ENCODE data around the gene AGPAT3.
"Not testable (repeated sequence)": the region's sequence is repeated elsewhere in the genome, so short reads cannot be mapped to it uniquely, and the experiment has no call there.

AGPAT3 gene

DNA sequence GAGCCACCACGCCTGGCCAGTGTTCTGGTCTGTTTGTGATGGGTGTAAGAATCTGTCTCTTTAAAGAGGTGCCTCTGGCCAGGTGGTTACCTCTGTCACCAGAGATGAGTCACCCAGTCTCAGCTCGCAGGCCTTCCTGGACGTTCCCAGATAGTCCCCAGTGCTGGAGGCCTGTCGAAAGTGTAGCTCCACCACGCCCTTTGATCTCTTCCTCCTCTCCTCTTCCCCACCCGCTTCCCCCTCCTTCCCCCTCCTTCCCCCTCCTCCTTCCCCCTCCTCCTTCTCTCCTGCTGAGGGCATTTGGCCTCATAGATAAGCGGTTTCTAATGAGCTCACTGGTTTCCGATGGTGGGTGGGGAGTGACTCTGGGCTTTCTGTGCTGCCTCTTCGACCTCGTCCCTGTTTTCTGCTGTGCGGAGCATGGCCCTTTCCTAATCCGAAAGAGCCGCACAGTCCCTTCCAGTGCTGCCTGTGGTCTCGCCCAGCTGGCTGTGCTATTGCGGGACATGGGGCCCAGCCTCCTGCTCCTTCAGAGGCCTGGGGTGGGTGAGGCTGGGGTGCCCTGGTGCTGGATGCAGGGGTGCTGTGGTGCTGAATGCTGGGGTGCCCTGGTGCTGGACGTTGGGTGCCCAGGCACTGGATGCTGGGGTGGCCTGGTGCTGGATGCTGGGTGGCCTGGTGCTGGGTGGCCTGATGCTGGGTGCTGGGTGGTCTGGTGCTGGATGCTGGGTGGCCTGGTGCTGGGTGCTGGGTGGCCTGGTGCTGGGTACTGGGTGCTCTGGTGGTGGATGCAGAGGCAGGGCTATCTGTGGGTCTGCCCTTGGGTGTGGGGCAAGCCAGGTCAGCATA, 19.2 kb downstream of the AGPAT3 start:
- no peak for DNase-seq (ENCODE audit: low read depth)

DNA sequence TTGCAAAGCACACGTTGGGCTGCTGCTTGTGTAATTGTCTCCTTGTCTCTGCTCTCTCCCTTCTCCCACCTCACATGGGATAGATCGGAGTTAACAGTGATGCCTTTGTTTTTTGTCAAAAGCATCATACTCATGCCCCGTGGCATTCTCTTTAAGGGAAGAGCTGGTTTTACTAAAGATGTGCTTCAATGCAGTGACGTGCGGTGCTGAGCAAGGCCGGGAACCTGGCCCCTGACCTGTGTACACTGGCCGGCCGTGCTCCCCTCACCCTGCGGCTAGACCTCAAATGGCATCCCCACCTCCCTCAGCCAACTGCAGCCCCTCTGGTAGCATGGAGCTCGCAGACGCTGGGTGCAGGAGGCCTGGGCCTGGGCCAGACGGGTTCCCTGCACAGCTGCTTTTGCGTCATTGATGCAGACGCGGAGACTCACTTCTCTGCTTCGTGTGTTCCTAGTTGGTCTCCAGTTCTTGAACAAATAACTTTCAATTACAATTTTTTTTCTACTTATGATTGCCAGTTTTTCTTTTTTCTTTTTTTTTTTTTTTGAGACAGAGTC, 19.9 kb downstream of the AGPAT3 start:
- no peak for DNase-seq (ENCODE audit: low read depth)

DNA sequence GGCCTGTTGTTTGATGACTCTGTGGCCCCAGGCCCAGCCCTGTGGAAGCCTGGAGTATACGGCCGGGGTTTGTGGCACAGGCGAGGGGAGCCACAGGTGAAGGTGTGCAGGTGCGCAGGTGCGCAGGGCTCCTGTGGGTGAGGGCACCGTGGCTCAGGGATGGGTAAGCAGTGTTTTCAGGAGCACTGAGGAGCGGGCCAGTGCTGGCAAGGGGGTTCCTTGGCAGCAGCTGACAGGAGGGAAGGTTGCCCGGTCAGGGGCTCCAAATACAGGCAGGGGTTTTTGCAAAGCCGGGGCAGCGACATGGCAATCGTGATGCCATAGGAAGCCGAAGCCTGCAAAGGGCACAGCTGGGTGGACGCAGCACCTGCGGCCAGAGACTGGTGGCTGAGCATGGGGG, 20.7 kb downstream of the AGPAT3 start:
- no peak for DNase-seq (ENCODE audit: low read depth)

DNA sequence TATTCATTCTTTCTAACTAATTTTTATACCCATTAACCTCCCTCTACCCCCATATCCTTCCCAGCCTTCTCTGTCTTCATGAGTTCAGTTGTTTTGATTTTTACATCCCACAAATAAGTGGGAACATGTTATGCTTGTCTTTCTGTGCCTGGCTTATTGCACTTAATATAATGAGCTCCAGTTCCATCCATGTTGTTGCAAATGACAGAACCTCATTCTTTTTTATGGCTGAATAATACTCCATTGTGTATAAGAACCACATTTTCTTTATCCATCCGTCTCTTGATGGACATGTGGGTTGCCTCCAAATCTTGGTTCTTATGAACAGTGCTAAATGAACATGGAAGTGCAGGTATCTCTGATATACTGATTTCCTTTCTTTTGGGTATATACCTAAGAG, 21.5 kb downstream of the AGPAT3 start:
- DNase-seq (ENCODE audit: low read depth), result no peak

DNA sequence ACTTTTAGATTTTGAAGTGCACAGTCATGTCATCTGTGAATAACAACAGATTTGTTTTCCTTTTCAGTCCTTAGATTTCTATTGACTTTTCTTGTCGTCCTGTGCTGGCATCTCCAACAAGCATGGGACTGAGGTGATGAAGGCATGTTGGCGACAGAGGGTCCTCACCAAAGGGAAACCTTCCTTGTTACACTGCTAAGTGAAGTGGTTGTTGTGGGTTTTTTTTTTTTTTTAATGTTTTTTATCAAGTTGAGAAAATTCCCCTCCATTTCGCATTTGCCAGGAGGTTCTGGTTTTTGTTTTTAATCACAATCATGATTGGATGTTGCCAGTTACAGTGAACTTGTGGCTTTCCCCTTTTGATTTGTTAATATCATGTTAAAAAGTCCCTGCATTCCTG, 24.0 kb downstream of the AGPAT3 start:
- DNase-seq (ENCODE audit: low read depth), result no peak

DNA sequence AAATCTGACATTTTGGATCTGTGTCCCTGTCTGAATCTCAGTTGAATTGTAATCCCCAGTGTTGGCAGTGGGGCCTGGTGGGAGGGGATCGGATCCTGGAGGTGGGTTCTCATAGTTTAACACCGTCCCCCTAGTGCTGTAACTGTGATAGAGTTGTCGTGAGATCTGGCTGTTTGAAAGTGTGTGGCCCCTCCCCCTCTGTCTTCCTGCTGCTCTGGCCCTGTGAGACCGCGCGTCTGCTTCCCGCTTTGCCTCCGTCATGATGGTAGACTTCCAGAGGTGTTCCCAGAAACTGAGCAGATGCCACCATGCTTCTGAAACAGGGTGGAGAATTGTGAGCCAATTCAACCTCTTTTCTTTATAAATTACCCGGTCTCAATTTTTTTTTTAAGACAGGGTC, 25.0 kb downstream of the AGPAT3 start:
- DNase-seq (ENCODE audit: low read depth), result no peak

DNA sequence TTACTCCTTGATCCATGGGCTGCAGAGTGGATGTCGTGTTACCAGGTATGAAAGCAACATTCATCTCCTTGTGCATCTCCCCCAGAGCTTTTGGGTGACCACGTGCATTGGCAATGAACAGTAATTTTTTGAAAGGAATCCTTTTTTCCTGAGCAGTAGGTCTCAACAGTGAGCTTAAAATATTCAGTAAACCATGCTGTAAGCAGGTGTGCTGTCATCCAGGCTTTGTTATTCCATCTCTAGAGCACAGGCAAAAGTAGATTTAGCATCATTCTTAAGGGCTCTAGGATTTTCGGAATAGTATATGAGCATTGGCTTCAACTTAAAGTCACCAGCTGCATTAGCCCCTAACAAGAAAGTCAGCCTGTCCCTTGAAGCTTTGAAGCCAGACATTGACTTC, 27.3 kb downstream of the AGPAT3 start:
- DNase-seq (ENCODE audit: low read depth), result no peak

DNA sequence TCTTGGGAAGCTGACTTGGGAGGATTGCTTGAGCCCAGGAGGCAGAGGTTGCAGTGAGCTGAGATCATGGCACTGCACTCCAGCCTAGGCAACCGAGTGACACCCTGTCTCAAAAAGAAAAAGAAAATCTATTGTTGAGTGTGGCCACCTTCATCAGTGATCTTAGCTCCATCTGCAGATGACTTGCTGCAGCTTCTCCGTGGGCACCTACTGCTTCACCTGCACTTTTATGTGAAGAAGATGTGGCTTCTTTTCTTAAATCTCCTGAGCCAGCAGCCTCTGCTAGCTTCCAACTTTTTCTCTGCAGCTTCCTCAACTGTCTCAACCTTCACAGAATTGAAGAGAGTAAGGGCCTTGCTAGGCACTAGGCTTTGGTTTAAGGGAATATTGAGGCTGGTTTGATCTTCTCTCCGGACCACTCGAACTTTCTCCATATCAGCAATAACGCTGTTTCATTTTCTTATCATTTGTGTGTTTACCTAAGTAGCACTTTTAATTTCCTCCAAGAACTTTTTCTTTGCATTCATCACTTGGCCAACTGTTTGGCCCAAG, 28.0 kb downstream of the AGPAT3 start:
- no peak for DNase-seq (ENCODE audit: low read depth)

DNA sequence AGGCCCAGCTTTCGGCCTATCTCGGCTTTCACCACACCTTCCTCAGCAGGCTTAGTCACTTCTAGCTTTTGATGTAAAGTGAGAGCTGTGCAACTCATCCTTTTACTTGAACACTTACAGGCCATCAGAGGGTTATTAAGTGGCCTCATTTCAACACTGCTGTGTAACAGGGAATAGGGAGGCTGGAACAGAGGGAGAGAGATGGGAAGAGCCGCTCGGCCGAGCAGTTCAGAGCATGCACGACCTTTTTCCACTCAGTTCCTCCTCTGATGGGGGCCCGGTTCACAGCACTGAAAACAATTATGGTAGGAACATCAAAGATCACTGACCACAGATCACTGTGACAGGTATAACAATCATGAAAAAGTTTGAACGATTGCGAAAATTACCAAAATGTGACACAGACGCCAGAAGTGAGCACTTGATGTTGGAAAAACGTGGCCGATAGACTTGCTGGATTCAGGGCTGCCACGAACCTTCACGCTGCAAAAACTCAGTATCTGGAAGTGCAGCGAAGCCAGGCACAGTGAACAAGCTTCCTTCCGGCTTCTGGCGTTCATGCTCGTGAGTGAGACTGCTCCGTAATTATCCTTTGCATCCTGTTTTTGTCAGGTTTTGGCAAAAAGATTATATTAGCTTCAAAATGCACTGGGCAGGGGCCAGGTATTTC, 28.6 kb downstream of the AGPAT3 start:
- no peak for DNase-seq (ENCODE audit: low read depth)

DNA sequence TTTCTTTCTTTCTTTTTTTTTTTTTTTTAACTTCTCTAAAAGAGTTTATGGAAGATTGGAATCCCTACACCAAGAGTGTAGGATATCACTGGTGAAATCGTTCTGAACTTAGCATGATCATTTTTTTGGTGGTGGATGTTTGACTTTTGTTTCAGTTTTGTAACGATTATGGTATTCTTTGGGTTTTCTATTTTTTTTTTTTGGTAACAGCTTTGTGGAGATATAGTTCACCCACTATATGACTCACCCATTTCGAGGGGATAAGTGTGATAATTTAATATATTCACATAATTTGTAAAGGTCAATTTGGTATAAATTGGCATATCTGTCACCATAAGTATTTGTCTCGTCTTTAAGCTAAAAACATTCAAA, 29.2 kb downstream of the AGPAT3 start:
- DNase-seq (ENCODE audit: low read depth), result no peak

DNA sequence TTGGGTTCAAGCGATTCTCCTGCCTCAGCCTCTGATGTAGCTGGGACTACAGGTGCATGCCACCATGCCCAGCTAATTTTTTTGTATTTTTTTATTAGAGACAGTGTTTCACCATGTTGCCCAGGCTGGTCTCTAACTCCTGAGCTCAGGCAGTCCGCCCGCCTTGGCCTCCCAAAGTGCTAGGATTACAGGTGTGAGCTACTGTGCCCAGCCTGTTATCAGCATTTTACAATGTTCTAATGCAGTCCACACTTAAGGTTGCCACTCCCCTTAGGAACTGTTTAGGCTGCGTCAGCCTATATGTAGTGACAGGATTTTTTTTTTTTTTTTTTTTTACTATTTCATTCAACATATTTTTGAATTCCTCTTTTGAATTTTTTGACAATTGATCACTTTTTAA, 30.2 kb downstream of the AGPAT3 start:
- no peak for DNase-seq (ENCODE audit: low read depth)

DNA sequence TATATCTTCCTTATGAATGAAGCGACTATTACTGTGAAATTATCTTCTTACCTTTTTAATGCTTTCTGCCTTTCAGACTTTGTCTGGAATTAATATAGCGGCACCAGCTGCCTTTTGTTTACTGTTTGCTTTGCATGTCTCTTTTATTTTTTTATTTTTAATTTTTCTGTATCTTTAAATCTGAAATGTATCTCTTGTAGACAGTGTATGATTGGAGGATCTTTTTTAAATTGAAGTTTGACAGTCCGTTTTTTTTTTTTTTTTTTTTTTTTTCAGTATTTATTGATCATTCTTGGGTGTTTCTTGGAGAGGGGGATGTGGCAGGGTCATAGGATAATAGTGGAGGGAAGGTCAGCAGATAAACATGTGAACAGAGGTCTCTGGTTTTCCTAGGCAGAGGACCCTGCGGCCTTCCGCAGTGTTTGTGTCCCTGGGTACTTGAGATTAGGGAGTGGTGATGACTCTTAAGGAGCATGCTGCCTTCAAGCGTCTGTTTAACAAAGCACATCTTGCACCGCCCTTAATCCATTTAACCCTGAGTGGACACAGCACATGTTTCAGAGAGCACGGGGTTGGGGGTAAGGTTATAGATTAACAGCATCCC, 31.8 kb downstream of the AGPAT3 start:
- not testable (repeated sequence) for DNase-seq (ENCODE audit: low read depth)

DNA sequence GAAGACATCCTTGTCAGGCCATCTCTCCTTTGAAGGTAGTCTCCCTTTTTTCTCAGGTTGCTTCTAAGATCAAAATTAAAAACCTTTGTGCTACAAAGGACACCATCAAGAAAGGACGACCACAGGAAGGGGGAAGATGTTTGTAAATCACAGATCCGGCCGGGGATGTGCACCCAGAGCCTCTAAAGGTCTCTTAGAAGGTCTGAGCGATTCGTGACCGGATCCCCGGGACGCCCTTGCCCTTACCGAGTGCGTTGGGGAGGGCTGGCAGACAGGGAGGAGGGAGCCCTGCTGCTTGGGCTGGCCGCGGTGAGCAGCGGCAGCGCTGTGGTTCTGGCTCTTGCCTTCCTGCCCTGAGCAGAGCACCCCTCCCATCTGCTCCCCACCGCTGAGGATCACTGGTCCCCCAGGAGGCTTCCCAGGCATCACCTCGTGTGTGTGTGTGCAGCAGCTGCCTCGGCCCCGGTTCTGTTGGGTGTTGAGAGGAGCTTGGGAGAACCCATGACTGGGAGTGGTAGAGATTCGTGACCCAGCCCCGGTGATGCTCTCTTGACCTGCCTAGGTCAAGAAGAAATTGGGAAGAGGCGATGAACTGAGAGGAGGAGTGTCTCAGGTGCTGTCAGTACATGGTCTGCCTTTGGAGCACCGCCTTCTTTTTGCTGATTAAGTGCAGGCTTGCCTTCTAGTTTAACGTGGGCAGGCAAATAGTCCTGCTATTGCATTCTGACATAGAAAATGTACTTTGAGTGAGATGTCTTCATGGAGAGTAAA, 34.5 kb downstream of the AGPAT3 start:
- DNase-seq (ENCODE audit: low read depth), result no peak

DNA sequence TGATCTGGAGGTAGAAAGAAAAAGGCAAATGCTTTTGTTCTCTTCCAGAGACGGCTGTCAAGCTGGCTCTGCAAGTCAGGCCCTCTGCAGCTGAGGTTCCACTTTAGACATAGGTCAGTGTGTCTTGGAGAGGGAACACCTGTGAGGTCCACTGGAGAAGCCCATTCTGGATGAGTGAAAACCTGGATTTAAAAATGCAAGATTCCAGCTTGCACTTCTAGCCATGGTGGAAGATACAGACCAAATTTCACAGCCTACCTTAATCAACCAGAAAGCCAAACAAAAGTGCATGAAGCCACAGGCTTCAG, 35.0 kb downstream of the AGPAT3 start:
- DNase-seq (ENCODE audit: low read depth), result no peak

DNA sequence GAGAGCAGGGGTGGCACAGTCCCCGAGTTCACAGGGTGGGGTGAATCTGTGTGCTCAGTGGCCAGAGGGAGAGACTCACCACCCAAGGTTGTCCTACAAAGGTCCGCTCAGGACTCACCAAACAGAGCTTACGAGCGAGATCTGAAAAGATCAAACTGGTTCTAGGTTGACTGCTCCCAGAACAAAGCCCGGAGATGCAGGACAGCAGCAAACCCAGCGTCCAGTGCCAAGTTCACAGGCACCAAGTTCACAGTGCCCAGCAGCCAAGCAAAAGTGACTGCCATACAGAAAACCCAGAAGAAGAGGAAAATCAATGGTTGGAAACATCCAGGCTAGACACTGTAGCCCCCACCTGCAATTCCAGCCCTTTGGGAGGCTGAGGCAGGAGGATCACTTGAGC, 35.7 kb downstream of the AGPAT3 start:
- DNase-seq (ENCODE audit: low read depth), result no peak

DNA sequence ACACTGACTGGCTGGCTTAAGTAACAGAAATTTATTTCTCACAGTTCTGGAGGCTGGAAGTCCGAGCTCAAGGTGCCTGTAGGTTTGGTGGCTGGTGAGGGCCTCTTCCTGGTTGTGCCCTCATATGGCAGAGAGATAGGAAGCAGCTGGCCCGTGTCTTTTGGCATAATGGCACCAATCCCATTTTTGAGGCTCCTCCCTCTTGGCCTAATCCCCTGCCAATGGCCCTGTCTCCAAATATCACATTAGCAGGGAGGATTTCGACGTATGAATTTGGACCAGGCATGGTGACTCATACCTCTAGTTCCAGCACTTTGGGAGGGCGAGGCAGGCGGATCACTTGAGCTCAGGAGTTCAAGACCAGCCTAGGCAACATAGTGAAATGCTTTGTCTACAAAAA, 37.4 kb downstream of the AGPAT3 start:
- no peak for DNase-seq (ENCODE audit: low read depth)

DNA sequence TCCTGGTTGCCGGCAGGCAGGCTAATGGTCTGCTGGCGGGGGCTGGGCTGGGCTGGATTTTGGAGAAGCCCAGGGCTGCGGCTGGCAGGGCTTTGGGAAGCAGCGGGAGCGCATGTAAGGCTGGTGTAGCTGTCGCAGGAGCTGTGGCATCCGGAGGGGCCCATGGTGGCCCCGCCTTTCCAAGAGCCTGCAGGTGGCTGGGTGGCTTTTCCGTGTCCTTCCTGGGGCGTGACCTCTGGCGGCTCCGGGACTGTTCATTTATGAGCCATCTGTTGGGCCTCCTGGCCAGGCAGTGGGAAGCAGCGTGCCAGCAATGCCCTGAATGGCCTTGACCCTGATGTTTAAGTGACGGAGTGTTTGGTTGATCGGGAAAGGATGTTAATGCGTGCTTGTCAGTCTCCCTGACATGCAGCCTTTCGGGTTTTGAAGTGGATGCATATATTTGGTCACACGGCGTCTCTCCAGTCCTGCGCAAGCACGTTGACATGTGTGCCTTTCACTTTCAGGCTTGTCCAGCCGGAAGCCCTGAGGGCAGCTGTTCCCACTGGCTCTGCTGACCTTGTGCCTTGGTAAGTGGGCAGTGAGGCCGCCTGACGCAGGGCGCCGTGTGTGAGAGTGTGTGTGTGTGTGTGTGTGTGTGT, 38.5 kb downstream of the AGPAT3 start:
- no peak for DNase-seq (ENCODE audit: low read depth)

DNA sequence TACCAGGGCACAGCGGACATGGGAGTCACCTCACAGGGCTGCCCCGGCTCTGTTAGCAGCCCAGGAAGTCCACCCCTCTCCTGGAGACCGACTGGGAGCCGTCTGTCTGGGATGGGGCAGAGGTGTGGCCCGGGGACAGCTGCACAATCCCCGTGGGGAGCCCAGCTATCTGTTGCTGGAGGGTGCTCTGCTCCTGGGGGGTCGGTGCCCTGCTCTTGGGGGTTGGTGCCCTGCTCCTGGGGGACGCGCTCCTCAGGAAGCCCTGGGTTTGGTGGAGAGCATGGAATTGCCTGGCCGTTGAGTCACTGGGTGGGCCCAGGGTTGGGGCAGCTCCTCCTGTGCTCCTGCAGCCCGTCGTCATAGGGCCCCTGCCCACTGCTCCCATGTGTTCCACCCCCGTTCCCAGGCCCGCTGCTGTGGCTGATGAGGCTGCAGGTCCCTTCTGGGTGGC, 39.3 kb downstream of the AGPAT3 start:
- DNase-seq (ENCODE audit: low read depth), result no peak

DNA sequence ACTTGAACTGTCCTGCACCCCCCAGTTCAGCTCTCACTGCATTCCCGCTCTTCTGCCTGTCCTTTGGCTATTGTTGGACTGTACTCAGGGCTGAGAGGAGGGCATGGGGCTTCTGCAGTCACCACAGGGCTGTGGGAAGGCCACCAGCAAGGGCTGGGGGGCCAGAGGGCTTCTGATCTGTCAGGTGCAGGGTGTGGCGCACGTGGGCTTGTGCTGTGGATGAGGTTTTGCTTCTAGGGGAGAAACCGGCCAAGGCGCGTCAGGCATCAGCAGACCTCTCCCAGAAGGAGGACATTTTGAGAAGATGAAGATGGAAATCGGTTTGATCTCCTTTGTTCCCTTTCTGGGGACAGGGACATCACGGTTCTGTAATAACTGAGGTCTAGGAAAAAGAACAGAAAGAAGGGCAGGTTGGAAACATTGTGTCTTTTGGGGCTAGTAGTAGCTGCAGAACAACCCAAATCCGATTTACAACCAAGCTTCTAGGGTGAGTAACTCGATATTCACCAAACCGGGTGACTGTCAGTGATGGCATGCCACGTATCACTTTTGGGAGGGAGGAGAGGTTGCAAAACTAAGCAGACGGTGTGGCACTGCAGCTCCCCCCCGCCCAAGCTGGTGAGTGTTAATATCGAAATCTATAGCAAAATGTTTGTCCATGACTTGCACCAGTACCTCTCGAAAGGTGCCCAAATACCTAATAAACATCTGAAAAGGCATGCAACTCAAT, 40.9 kb downstream of the AGPAT3 start:
- no peak for DNase-seq (ENCODE audit: low read depth)

DNA sequence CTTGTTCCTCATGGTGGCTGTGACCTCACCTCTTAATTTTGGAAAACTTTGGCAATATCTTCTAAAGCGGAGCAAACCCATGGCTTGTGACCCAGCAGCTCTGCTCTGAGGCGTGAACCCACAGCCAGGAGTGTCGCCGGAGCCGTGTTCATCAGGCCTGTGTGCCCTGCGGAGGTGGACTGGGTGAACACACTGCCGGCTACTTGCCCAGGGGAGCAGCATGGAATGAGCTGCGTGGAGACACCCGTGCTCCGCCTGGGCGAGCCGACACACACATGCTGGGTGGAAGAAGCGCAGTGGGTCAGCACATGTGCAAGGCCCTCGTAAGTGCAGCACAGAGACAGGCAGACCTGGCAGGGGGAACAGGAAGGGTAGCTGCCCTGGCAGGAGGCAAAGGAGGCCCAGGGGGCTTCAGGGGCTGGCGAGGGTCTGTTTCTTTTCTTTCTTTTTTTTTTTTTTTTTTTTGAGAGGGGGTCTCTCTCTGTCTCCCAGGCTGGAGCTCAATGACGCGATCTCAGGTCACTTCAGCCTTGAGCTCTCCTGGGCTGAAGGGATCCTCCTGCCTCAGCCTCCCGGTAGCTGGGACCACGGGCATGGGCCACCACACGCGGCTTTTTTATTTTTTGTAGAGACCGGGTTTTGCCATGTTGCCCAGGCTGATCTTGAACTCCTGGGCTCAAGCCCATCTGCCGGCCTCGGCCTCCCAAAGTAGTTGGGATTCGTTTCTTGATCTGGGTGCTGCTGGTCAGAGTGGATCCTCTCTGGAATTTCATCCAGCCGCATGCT, 41.8 kb downstream of the AGPAT3 start:
- DNase-seq (ENCODE audit: low read depth), result no peak

Measured in activated T-helper 1 cell treated with Interleukin-2 at 50 U/mL for 16 hours (primary cell).